WTC11 (cell line): Measurements from ENCODE around the gene SIX2. TPM values are rescaled to one million over a fixed set of nuclear protein-coding genes. Genes with fewer than 3 reads are reported as not detected.

Experiments used
- ARID4B ChIP-seq: sonication (generic); formaldehyde crosslinking; IDR thresholded peaks from 2 replicates; pipeline ENCODE4 v1.8.0; 2023; ENCODE audit warnings: missing genetic modification reagents, mild to moderate bottlenecking, borderline replicate concordance
- E2F4 ChIP-seq: sonication (generic); formaldehyde crosslinking; IDR thresholded peaks from 2 replicates; pipeline ENCODE4 v1.8.1; 2022; ENCODE audit warnings: low read depth, mild to moderate bottlenecking, moderate library complexity, missing genetic modification reagents, borderline replicate concordance
- EMX1 ChIP-seq: fragments of 250-450 bp; sonication (Bioruptor Pico); IDR thresholded peaks from 2 replicates; pipeline ENCODE4 v1.8.0; 2021; ENCODE audit warnings: mild to moderate bottlenecking
- ETV6 ChIP-seq: sonication (generic); formaldehyde crosslinking; IDR thresholded peaks from 2 replicates; pipeline ENCODE4 v1.8.1; 2022; ENCODE audit warnings: mild to moderate bottlenecking, missing genetic modification reagents
- FOXJ3 ChIP-seq: sonication (generic); formaldehyde crosslinking; IDR thresholded peaks from 2 replicates; pipeline ENCODE4 v1.9.0; 2021; ENCODE audit warnings: missing genetic modification reagents, mild to moderate bottlenecking, borderline replicate concordance
- GRHL2 ChIP-seq: fragments of 250-450 bp; sonication (Bioruptor Pico); IDR thresholded peaks from 2 replicates; pipeline ENCODE4 v1.8.0; 2022; ENCODE audit warnings: mild to moderate bottlenecking, moderate library complexity; ENCODE audit not compliant: insufficient replicate concordance, severe bottlenecking
- HMGA2 ChIP-seq: fragments of 250-450 bp; sonication (Bioruptor Pico); IDR thresholded peaks from 2 replicates; pipeline ENCODE4 v1.4.0; 2021; ENCODE audit warnings: mild to moderate bottlenecking, moderate library complexity
- HMGXB4 ChIP-seq: sonication (generic); formaldehyde crosslinking; IDR thresholded peaks from 2 replicates; pipeline ENCODE4 v1.8.1; 2023; ENCODE audit warnings: mild to moderate bottlenecking, moderate library complexity, missing genetic modification reagents
- IRF2 ChIP-seq: sonication (generic); formaldehyde crosslinking; IDR thresholded peaks from 2 replicates; pipeline ENCODE4 v1.8.0; 2022; ENCODE audit warnings: low read depth, missing genetic modification reagents, borderline replicate concordance
- JUN ChIP-seq: sonication (generic); formaldehyde crosslinking; IDR thresholded peaks from 2 replicates; pipeline ENCODE4 v1.8.0; 2023; ENCODE audit warnings: mild to moderate bottlenecking, missing genetic modification reagents
- MLX ChIP-seq: sonication (generic); formaldehyde crosslinking; IDR thresholded peaks from 2 replicates; pipeline ENCODE4 v1.8.1; 2023; ENCODE audit warnings: mild to moderate bottlenecking, missing genetic modification reagents, moderate library complexity
- MXD4 ChIP-seq: fragments of 250-450 bp; sonication (Bioruptor Pico); IDR thresholded peaks from 2 replicates; pipeline ENCODE4 v1.8.0; 2021; ENCODE audit warnings: mild to moderate bottlenecking, moderate library complexity, borderline replicate concordance
- NFE2L1 ChIP-seq: sonication (generic); formaldehyde crosslinking; IDR thresholded peaks from 2 replicates; pipeline ENCODE4 v1.8.1; 2023; ENCODE audit warnings: missing genetic modification reagents
- NFYB ChIP-seq: sonication (generic); formaldehyde crosslinking; conservative IDR thresholded peaks from 2 replicates; pipeline ENCODE4 v1.8.0; 2022; ENCODE audit warnings: low read depth, missing genetic modification reagents
- NR1H2 ChIP-seq: sonication (generic); formaldehyde crosslinking; IDR thresholded peaks from 2 replicates; pipeline ENCODE4 v1.9.0; 2021; ENCODE audit warnings: mild to moderate bottlenecking, moderate library complexity, missing genetic modification reagents
- RORB ChIP-seq: fragments of 250-450 bp; sonication (Bioruptor Pico); IDR thresholded peaks from 2 replicates; pipeline ENCODE4 v1.9.0; 2021; ENCODE audit warnings: mild to moderate bottlenecking
- SMAD4 ChIP-seq: sonication (generic); formaldehyde crosslinking; IDR thresholded peaks from 2 replicates; pipeline ENCODE4 v1.8.0; 2022; ENCODE audit warnings: mild to moderate bottlenecking, missing genetic modification reagents
- STAT6 ChIP-seq: sonication (generic); formaldehyde crosslinking; conservative IDR thresholded peaks from 2 replicates; pipeline ENCODE4 v1.8.1; 2023; ENCODE audit warnings: mild to moderate bottlenecking, low read depth, missing genetic modification reagents, moderate library complexity
- TCF7 ChIP-seq: sonication (generic); formaldehyde crosslinking; IDR thresholded peaks from 2 replicates; pipeline ENCODE4 v1.8.0; 2022; ENCODE audit warnings: mild to moderate bottlenecking, low read depth, missing genetic modification reagents, moderate library complexity
- TEAD4 ChIP-seq: sonication (generic); formaldehyde crosslinking; IDR thresholded peaks from 2 replicates; pipeline ENCODE4 v1.8.0; 2022; ENCODE audit warnings: mild to moderate bottlenecking, missing genetic modification reagents
- ZNF232 ChIP-seq: sonication (generic); formaldehyde crosslinking; IDR thresholded peaks from 2 replicates; pipeline ENCODE4 v1.8.0; 2022; ENCODE audit warnings: mild to moderate bottlenecking, missing genetic modification reagents
- ZNF317 ChIP-seq: sonication (generic); formaldehyde crosslinking; IDR thresholded peaks from 2 replicates; pipeline ENCODE4 v1.8.1; 2023; ENCODE audit warnings: low read depth, mild to moderate bottlenecking, moderate library complexity, missing genetic modification reagents, borderline replicate concordance
- ZNF396 ChIP-seq: fragments of 250-450 bp; sonication (Bioruptor Pico); IDR thresholded peaks from 2 replicates; pipeline ENCODE4 v1.8.0; 2021; ENCODE audit warnings: mild to moderate bottlenecking, moderate library complexity, borderline replicate concordance
- ZNF532 ChIP-seq: fragments of 250-450 bp; sonication (Bioruptor Pico); IDR thresholded peaks from 2 replicates; pipeline ENCODE4 v1.9.0; 2021; ENCODE audit warnings: mild to moderate bottlenecking, borderline replicate concordance
- total RNA-seq: library from RNA; stranded (reverse); gene quantifications from 3 replicates; pipeline ENCODE4 v1.2.3, GENCODE V29; 2021

SIX2 gene
- total RNA-seq, 1 experiment from 2014 or later, result 1.7 TPM

- TF ChIP-seq IRF2 (CRISPR knock-in tag), result no peak
- TF ChIP-seq MLX (CRISPR knock-in tag), result no peak
- no peak for TF ChIP-seq ZNF396 (CRISPR knock-in tag)
- peak; percentile 70; the same call in 1 of the 2 replicates for TF ChIP-seq NFE2L1
- TF ChIP-seq EMX1 (CRISPR knock-in tag), result no peak
- no peak for TF ChIP-seq GRHL2
- peak; percentile 23; the same call in 1 of the 2 replicates for TF ChIP-seq ETV6 (CRISPR knock-in tag)
- peak; percentile 66; the same call in 1 of the 2 replicates for TF ChIP-seq ARID4B
- no peak for TF ChIP-seq FOXJ3 (CRISPR knock-in tag)
- TF ChIP-seq SMAD4, result no peak
- peak; percentile 82; the same call in 1 of the 2 replicates for TF ChIP-seq HMGXB4 (CRISPR knock-in tag)
- TF ChIP-seq MXD4 (CRISPR knock-in tag), result no peak
- TF ChIP-seq STAT6, result no peak
- no peak for TF ChIP-seq ZNF532 (CRISPR knock-in tag)
- TF ChIP-seq E2F4 (CRISPR knock-in tag), result no peak
- TF ChIP-seq NR1H2 (CRISPR knock-in tag), result no peak
- no peak for TF ChIP-seq NFYB (CRISPR knock-in tag)
- peak; percentile 45; the same call in 1 of the 2 replicates for TF ChIP-seq TCF7 (CRISPR knock-in tag)
- no peak; the same call in 1 of the 2 replicates for TF ChIP-seq JUN (CRISPR knock-in tag)
- TF ChIP-seq RORB (CRISPR knock-in tag), result no peak
- no peak for TF ChIP-seq HMGA2
- no peak for TF ChIP-seq ZNF232
- 0 out of 2 replicates have a peak, but pooled peaks have one; percentile 32 for TF ChIP-seq TEAD4 (CRISPR knock-in tag)
- TF ChIP-seq ZNF317 (CRISPR knock-in tag), result no peak
Measured at GRCh38 chr2:44955593-44956392, 53.5 kb downstream of the SIX2 start (continued).
